Endothelial cell (in vitro differentiated cells): Measurements from ENCODE around the gene HRAS. TPM values are rescaled to one million over a fixed set of nuclear protein-coding genes. Genes with fewer than 3 reads are reported as not detected.

Experiments
- DNase-seq: peaks from one replicate; pipeline ENCODE4 v3.0.0; 2021; ENCODE audit warnings: low spot score
- H3K27ac Mint-ChIP-seq: one replicate; pipeline ENCODE4 v1.8.0; 2021; ENCODE audit warnings: mixed read lengths, inconsistent platforms; ENCODE audit not compliant: unreplicated experiment
- H3K27me3 Mint-ChIP-seq: one replicate; pipeline ENCODE4 v1.8.0; 2021; ENCODE audit warnings: mild to moderate bottlenecking, moderate library complexity, mixed read lengths, inconsistent platforms; ENCODE audit not compliant: unreplicated experiment
- H3K36me3 Mint-ChIP-seq: one replicate; pipeline ENCODE4 v1.8.0; 2021; ENCODE audit warnings: mild to moderate bottlenecking, low read depth, mixed read lengths, inconsistent platforms; ENCODE audit not compliant: unreplicated experiment
- H3K4me1 Mint-ChIP-seq: one replicate; pipeline ENCODE4 v1.8.0; 2021; ENCODE audit warnings: mild to moderate bottlenecking, mixed read lengths, inconsistent platforms; ENCODE audit not compliant: unreplicated experiment
- H3K4me3 Mint-ChIP-seq: one replicate; pipeline ENCODE4 v1.8.0; 2021; ENCODE audit warnings: mild to moderate bottlenecking, mixed read lengths, inconsistent platforms; ENCODE audit not compliant: unreplicated experiment
- H3K9me3 Mint-ChIP-seq: one replicate; pipeline ENCODE4 v1.8.0; 2021; ENCODE audit warnings: mixed read lengths, inconsistent platforms; ENCODE audit not compliant: unreplicated experiment
- CTCF ChIP-seq: fragments of 200-600 bp; sonication (generic); IDR thresholded peaks from one replicate; pipeline ENCODE4 v1.5.0; 2021; ENCODE audit warnings: antibody characterized with exemption; ENCODE audit not compliant: unreplicated experiment
- total RNA-seq: library from RNA; stranded (reverse); fragmentation: NEBNext Ultra II Directional; extraction: Animal tissue kit (Norgen Biotek cat#: 25700); gene quantifications from one replicate; pipeline ENCODE4 v1.2.1, GENCODE V29; 2021; ENCODE audit not compliant: unreplicated experiment

Gene HRAS
- total RNA-seq, 1 donor from 2014 or later, result 92.4 TPM

GRCh38 chr11:553083-553987 is 18.0 kb upstream of the HRAS start:
- Mint-ChIP-seq H3K27ac (no peak overlapping the region), H3K9me3 (no peaks in the 10 kb centered on the region), H3K4me3 (no peak overlapping the region), H3K36me3 (no peaks in the 10 kb centered on the region), H3K4me1 (no peaks in the 10 kb centered on the region), H3K27me3 (peaks cover 12% of the 10 kb centered on the region)
- no peak for TF ChIP-seq CTCF
- no peak for DNase-seq

DNA sequence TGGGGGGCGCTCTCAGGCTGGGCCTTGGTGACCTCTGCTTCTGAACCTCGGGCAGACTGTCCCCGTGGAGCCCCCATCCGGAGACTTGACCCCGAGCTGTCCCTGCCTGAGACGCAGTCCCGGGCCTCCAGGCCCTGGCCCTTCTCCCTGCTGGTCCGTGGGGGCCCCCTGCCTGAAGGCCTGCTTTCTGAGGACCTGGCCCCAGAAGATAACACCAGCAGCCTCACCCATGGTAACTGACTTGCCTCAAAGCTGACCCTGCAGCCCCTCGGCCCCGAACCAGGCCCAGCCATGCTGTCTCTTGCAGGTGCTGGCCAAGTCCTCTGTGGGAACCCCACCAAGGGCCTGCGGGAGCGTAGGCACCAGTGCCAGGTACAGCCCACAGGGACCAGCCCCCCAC is 16.2 kb upstream of the HRAS start:
- Mint-ChIP-seq H3K36me3 (no peaks in the 10 kb centered on the region), H3K4me1 (no peaks in the 10 kb centered on the region), H3K27me3 (peaks cover 10% of the 10 kb centered on the region), H3K4me3 (no peak overlapping the region), H3K9me3 (no peaks in the 10 kb centered on the region), H3K27ac (no peak overlapping the region)
- DNase-seq, result no peak
- no peak for TF ChIP-seq CTCF

DNA sequence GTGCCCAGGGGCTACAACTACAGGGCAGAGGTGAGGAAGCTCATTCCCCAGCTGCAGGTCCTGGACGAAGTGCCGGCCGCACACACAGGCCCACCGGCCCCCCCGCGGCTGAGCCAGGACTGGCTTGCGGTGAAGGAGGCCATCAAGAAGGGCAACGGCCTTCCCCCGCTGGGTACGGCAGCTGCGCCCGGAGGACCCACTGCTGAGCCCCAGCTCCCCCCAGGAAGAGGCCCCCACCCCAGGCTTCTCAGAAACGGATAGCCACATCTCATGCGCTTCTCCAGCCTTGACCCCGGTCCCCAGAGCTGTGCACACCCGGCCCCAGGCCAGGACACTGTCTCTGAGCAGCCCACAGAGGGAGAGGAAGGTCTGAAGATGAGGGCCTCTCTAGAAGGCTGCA is 15.8 kb upstream of the HRAS start:
- no peak for DNase-seq
- no peak for TF ChIP-seq CTCF
- H3K27me3 Mint-ChIP-seq, result peaks cover 7% of the 10 kb centered on the region
- H3K9me3 Mint-ChIP-seq, result no peaks in the 10 kb centered on the region
- H3K4me3 Mint-ChIP-seq, result no peak overlapping the region
- H3K36me3 Mint-ChIP-seq, result no peaks in the 10 kb centered on the region
- no peaks in the 10 kb centered on the region for H3K4me1 Mint-ChIP-seq
- no peak overlapping the region for H3K27ac Mint-ChIP-seq

- no peak for TF ChIP-seq CTCF
- Mint-ChIP-seq H3K36me3 (no peaks in the 10 kb centered on the region), H3K4me1 (no peaks in the 10 kb centered on the region), H3K27me3 (peaks cover 9% of the 10 kb centered on the region), H3K4me3 (no peak overlapping the region), H3K9me3 (no peaks in the 10 kb centered on the region), H3K27ac (no peak overlapping the region)
- no peak for DNase-seq
These were observed 15.3 kb upstream of the HRAS start for GRCh38 chr11:550746-551085.

DNA sequence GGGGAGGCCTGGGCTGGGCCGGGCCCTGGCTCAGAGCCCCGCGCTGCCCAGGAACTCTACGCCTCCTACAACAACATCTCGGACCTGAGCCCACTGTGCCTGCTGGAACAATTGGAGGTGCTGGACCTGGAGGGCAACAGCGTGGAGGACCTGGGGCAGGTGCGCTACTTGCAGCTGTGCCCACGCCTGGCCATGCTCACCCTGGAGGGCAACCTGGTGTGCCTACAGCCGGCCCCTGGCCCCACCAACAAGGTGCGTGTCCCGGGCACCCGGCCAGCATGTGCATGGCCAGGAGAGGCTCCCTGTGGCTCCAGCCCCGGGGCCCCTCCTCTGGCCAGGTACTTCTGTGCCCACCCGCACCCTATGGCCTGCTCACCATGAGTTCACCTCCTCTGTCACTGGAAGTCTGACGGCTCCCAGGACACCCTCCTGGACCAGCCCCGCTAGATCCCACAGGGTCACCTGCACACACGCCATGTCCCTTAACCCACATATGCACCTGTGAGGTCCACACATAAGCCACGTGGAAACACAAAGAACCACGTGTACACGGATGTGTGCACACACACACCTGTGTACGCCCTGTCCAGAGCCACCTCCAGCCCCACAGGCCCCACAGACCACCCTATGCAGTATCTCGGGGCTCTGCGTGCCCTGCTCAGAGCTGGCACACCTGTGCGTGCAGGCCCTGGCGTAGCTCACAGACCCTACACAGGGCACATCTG is 14.8 kb upstream of the HRAS start:
- Mint-ChIP-seq H3K4me1 (no peaks in the 10 kb centered on the region), H3K4me3 (no peak overlapping the region), H3K9me3 (no peaks in the 10 kb centered on the region), H3K27me3 (peaks cover 14% of the 10 kb centered on the region), H3K36me3 (no peaks in the 10 kb centered on the region), H3K27ac (no peak overlapping the region)
- TF ChIP-seq CTCF, result no peak
- no peak for DNase-seq
